ENCODE measurements around the gene SLC5A6.

SLC5A6 gene

DNA sequence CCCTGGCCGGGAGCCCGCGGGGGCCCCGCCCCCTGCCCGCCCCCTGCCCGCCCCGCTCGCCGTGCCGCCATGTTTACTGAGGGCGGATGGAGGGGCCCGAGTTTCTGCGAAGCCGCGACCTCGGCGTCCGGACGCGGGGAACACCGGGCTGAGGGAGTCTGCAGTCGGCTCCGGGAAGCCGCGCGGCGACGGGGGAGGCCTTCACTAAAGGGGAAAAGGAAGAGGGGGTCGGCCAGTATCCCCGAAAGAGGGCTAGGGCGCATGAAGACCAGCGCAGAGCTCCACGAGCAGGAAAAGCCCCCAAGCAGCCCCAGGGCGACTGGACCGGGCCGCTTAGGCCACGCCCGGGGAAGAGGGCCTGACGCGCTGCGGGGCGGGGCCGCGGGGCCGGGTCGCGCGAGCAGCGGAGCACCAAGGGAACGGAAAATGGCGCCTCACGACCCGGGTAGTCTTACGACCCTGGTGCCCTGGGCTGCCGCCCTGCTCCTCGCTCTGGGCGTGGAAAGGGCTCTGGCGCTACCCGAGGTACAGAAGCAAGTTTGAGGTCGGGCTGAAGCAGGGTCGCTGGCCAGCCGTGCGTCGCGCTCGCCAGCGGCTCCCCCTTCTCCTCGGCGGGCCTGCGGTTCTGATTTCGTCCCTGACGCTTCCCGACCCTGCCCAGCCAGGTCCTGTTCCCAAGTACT is at the start of gene SLC5A6, which contains the start of gene ATRAID:
Gene SLC5A6, minus strand, starts transcription at position 326 of the 683 bp plus-strand sequence. CDS start 4,618 bp downstream, outside the sequence.
Gene ATRAID, plus strand, starts transcription at position 99 of the 683 bp plus-strand sequence. Its CDS starts 328 bp downstream, at position 427.
- DNase-seq (ENCODE audit: low spot score): peak; percentile 86

DNA sequence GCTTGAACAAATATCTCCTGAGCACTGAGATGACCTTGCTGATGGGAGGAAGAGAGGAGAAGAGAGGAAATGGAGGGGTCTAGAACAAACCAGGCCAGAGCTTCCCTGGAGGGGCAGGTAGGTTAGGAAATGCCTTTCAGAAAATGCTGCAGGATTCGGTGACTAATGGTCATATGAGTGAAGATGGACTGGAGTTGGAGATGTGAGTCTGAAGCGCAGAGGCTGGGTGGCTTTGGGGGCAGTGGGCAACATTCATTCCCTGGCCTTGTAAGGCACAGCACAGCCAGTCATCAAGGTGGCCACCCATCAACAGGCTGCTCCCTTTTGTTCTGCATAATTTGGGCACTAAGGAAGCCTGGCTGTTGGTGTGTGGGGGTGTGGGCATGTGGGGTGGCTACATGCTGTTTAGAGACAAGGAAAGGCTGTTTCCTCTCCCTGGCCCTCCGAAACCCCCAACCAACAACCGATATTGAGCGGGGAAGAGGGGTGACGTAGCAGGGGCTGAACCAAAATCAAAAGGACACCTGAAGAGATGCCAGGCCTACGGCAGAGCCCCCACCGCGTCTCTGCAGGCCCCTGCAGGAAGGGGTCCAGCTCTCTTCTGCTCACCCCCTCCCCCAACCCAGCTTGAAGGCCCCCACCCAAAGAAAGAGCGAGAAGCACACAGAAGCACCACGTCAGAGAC is 49.3 kb upstream of the SLC5A6 start:
- DNase-seq (ENCODE audit: low spot score): no peak

DNA sequence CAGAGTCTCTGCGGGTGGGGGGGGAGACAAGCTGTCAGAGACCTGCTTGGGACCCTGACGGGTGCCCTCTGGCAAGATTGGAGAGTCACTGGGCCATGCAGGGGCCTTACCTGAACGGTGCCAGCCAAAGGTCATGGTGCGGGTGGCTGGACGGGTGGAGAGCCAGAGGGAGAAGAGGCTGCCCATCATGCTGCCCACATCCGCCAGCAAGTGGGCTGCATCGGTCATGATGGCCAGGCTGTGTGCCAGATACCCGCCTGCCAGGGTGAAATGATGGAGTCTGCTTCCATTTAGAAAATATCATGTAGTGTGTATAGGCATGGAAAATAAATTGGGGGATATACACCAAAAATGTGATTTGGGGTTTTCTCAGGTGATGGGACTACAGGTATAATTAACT is 46.0 kb upstream of the SLC5A6 start:
- DNase-seq (ENCODE audit: low spot score): no peak

DNA sequence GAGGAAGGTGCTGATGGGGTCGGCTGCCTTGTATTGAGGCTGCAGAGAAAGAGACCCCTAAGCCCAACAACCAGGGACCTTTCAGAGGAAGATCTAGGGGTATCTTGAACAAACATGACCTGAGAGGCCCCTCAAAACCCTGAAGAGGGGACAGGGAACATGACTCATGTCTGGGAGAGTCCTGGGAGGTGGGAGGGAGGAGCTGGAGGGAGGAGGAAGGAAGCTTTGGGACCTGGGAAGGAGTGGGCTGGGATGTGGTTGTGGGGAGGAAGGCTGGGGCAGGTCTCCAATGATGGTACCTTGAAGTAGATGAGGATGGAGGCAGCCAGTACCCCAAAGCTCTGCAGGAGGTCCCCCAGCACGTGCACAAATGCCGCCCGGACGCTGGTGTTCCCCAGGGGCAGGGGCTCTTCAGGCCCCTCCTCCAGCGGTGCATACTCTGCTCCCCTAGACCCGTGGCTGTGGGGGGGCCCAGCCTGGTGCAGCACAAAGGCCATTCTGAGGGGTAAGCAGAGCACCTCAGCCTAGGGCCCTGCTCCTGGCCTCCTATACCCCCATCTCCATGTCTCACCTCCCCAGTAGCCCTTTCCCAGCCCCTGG is 44.9 kb upstream of the SLC5A6 start:
- no peak for DNase-seq (ENCODE audit: low spot score)

DNA sequence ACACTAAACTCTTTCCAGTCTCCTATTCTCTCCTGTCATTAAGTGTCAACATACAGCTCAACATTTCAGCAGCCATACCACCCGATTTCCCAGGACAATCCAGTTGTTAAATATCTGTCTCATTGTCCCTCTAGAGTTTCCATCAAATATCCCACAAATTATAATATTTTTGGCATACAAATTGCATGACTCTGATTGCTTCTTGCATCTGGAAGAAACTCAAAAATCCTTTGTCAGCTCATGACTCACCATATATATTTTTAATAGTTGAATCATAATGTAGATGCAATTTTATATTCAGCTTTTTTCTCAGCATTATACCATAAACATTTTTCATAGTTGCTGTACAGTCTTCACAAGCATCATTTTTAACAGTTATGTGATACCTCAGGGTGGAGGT is 43.6 kb upstream of the SLC5A6 start:
- no peak for DNase-seq (ENCODE audit: low spot score)

DNA sequence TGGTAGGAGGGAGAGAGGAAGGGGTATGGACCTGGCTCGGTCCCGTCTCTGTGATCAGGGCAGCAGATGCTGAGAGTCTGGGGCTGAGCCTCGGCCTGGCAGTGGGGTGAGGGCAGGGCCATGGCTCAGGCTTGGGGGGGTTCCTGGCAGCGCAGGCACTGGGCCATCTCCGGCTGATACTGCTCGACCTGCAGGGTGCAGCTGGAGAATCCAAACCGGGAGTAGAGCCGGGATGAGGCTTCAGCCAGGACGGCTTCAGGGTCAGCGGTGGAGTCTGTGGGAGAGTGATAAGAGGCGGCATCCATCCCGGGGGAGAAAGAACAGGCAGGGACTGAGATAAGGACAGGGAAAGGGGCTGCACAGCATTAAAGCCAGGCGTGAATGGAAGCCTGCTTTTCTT is 43.1 kb upstream of the SLC5A6 start:
- DNase-seq (ENCODE audit: low spot score): no peak

DNA sequence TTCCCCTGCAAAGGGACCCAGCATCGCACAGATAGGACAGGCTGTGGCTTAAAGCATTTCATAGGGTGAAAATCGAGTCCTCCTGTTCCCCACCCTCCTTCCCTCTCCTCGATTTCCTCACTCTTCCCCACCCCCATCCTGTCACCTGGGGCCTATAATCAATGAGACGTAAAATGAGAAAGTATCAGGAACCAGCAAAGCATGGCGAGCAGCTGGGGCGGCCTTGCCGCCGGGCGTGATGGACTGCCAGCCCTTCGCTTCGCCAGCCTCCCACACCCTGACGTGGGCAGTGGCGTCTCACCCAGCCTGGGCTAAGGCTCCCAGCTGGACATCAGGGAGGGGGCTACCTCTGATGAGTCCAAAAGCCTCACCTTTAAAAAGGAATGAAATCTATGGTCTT is 39.7 kb upstream of the SLC5A6 start:
- no peak for DNase-seq (ENCODE audit: low spot score)

DNA sequence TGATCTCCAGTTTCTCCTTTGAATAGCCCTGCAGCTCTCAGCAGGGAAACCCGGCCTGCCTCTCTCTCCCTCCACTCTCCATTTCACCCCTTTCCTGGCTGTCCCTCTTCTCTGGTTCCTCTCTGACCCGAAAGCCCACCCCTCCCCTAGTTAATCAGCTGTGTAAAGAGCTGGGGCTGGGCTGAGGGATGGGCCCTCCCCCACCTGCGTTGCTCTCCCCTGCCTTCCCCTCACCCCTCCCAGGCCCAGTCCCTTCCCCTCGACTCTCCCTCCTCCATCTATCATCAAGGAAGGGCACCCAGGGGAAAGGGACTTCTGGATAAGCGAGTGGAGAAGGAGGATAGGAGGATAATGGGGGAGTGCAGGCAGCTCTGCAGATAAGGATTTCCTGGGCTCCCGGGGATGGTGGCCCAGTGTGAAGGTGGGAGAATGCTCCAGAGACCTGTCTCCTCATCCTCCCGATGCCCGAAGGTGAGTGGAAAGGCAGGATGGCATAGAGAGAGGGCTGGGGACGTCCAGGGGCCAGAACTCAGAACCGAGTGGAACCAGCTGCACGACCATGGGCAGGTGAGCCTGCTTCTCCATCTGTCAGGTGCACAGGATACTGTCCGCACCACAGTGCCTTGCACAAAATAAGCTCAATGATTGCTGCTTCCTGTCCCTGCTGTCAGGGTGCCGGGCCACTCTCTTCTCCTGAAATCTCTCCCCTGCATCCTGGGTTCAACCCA is 38.7 kb upstream of the SLC5A6 start:
- DNase-seq (ENCODE audit: low spot score): no peak

DNA sequence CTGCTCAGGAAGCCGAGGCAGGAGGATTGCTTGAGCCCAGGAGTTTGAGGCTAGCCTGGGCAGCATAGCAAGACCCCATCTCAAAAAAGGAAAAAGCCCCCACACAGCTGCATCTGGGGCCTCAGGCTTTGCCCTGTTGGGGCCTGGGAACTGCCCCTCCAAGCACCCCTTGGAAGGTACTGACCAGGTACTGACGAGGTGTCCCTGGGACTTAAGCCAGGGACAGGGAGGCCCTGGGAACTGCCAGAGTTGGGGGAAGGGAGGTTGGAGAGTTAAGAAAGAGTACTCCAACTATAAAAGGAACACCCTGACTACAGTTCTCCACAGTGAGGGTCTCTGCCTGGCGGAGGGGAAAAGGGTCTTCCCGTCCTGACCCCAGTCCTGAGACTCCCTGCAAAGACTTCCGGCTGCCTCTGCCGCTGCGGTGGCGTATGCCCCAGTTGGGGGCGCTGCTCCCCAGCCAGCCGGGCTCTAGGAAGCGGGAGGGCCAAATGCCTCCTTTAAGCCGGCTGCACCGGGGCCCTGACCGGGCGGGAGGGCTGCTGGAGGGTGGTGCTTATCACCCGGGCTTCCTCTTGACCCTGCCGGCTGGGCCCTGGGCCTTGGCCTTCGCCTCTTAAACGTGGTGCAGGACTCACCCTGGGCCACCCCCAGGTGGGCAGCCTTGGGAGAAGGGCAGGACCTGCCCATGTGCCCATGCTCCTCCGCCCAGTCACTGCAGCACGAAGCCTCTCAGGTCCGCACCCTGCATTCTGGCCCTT is 38.0 kb upstream of the SLC5A6 start:
- DNase-seq (ENCODE audit: low spot score): no peak

DNA sequence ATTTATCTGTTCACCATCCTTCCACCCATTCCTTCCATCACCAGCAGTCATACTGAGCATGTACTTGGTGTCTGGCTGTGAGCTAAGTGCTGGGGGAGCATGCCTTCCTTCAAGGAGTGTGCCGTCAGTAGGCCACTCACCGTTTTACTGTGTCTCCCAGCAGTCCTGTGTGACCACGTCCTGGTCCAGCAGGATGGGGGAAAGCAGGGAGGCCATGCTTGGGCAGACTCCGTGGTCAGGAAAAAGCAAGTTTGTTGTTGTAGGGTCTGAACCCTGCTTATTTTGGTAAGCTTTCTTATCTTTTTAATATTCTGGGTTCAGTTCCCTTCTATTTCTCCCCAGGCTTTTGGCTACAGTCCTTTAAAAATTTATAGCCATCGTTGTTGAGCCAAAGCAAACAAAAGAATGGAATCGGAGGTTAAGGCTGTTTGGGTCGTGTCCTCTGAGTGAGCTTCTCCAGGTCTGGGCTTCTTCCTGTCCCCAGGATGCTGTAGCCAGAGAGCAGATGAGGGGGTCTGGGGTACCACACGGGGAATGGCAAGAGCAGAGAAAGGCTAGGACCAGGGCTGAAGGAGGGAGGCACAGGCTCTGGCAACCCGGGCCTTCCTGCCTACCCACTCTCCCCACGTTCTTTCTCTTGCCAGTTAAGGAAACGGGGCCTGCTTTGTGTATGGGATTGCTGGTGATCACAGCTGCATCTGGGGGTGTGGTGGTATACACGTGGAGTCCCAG is 37.3 kb upstream of the SLC5A6 start:
- DNase-seq (ENCODE audit: low spot score): no peak

DNA sequence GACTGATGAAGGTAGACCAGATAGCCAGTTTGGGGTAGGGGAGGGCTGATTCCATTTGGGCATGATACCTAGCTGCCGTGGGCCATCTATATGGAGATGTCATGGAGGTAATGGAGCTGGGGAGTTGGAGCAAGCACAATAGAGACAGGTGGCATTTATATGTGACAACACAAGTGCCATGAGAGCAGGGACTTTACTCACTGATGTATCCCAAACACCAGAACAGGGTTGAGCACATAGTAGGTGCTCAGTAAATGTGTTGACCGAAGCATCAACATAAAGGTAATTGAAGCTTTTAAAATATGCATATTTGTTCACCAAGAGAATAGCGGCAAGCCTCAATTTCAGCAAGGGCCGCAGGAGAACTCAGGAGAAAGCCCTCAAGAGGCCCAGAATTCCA is 35.8 kb upstream of the SLC5A6 start:
- DNase-seq (ENCODE audit: low spot score): no peak

DNA sequence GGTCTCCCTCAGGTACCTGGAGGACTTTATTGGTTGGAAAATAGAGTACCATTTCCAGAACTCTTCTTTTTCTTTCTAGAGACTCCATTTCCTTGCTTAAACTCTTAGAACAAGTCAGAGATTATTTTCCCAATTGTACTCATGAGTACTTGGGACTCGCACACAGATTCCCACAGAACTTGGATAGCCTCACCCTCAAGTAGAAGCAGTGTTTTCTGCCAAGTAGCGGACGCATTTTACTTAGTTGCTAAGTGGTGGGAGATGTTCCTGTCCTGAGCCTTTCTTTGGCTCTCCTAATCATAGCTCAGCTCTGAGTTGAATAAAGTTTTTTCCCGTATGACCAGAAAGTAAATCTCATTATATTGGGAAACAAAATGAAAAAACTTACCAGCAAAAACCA is 33.6 kb upstream of the SLC5A6 start:
- no peak for DNase-seq (ENCODE audit: low spot score)

DNA sequence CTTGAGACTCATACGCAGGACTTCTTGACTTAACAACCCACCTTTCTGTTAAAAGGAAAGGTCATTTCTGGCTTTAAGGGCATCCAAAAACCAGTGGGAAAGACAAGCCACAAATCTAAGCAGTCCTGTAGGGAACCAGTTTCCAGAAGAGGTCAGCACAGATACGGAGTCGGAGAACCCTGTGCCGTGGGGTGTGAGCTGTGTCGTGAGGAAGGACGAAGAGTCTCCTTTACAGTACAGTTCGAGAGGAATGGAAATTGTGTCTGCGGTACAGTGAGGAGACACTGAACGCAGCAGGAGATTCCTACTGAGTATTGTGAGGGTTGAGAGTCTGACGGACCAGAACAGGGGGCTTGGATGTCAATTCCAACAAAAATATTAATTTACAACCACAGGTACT is 33.0 kb upstream of the SLC5A6 start:
- no peak for DNase-seq (ENCODE audit: low spot score)

DNA sequence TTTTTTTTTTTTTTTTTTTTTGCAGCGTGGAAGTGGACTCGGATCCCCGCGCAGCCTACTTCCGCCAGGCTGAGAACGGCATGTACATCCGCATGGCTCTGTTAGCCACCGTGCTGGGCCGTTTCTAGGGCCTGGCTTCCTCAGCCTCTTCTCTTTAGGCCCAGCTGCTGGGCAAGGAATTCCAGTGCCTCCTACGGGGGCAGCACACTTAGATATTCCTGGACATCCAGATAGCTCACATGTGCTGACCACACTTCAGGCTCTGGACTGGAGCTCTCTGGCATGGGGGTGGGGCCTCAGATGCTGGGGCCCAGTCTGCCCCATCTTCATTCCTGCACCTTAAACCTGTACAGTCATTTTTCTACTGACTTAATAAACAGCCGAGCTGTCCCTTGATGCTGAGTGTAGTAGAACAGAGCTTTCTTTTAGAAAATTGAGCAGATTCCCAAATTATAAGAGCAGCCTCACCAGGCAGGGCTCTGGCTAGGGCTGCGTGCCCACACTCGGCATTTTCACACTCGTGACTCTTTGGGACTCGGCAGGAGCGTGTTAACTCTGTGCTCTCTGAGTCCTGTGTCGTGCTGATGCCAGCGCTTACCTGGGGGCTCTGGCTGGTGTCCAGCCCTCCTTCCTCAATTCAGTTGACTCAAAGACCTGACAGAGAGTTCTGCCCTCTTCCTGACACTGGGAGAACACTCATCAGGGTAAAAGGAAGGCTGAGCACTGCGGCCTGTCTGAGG is 31.5 kb upstream of the SLC5A6 start:
- DNase-seq (ENCODE audit: low spot score): no peak

DNA sequence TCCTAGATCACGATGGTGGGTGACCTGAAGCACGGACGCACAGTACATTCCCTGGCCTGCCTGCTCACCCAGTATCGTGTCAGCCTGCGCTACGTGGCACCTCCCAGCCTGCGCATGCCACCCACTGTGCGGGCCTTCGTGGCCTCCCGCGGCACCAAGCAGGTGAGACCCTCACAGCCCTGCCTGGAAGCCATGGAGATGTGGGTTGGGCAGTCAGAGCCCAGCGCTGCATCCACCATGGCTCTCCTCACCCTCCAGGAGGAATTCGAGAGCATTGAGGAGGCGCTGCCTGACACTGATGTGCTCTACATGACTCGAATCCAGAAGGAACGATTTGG is 30.5 kb upstream of the SLC5A6 start:
- no peak for DNase-seq (ENCODE audit: low spot score)

DNA sequence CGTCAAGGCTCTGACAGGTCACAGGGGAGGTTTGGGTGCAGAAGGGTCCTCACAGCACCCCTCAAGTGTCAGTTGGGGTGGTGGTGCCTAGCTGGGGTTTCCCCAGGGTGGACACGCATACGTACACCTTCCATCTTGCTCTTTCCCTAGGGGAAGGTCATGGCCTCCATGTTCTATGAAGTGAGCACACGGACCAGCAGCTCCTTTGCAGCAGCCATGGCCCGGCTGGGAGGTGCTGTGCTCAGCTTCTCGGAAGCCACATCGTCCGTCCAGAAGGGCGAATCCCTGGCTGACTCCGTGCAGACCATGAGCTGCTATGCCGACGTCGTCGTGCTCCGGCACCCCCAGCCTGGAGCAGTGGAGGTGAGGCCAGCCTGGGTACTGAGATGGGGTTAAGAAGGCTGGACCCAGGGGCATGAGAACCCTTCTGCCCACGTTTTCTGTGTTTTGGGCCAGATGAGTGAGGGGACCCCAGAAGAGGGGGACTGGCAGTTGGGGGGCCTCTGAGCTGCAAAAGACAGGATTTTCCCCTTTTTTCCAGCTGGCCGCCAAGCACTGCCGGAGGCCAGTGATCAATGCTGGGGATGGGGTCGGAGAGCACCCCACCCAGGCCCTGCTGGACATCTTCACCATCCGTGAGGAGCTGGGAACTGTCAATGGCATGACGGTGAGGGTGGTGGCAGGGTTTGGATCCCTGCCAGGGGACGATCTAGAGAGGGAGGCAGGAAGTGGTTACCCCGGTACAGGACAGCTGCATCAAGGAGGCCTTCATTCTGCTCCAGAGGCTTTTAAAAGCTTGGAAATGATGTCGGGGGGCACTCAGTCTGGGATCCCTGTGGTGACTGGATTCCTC is 29.9 kb upstream of the SLC5A6 start:
- no peak for DNase-seq (ENCODE audit: low spot score)

DNA sequence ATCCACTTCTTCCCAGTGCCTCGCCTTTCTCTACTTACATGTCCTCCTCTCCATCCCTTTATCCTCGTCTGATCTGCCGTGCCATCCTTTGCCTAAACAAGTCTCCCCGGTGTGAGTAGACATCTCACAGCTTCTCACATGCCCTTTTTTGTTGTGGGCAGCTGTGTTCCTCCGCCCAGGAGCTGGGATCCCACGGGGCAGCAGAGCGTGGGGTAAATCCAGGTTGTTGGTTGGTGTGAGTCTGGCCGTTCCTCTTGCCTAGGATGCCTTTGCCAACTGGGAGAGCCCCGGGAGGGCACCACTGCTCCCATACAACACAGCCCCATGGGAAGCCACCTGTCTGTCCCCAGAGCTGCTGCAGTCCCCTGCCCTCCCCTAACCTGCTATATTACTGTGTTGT is 28.3 kb upstream of the SLC5A6 start:
- DNase-seq (ENCODE audit: low spot score): no peak

DNA sequence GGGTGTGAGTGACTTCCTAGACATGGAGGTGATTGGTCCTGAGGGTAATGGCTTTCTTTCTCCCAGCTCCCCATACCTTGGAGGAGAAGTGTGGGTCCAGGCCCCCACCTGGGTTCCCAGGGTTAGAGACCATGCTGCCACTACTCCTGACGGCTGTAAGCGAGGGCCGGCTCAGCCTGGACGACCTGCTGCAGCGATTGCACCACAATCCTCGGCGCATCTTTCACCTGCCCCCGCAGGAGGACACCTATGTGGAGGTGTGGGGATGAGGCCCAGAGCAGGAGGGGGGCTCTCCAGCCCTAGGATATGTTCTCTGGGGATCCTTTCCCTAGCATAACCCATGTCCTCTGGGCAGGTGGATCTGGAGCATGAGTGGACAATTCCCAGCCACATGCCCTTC is 26.9 kb upstream of the SLC5A6 start:
- DNase-seq (ENCODE audit: low spot score): no peak

DNA sequence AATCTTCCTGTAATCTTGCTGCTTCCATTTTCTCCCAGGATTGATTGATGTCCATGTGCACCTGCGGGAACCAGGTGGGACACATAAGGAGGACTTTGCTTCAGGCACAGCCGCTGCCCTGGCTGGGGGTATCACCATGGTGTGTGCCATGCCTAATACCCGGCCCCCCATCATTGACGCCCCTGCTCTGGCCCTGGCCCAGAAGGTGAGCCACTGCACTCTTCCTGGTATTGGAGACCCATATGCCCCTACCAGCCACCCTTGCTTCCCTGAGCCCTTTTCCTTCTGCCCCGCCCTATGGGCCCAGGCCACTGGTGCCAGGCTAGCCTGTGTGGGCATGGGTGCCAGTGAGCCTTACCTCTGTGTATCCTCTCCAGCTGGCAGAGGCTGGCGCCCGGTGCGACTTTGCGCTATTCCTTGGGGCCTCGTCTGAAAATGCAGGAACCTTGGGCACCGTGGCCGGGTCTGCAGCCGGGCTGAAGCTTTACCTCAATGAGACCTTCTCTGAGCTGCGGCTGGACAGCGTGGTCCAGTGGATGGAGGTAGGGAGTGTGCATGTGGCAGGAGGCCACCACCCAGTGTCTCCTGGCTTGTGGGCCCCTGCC is 25.4 kb upstream of the SLC5A6 start:
- DNase-seq (ENCODE audit: low spot score): no peak
